Left ventricle myocardium inferior (tissue), 1 donor: ENCODE data around the gene LRRC26. TPM values are rescaled to one million over a fixed set of nuclear protein-coding genes. Genes with fewer than 3 reads are reported as not detected.

ENCODE experiments used
- DNase-seq: peaks from one replicate; pipeline ENCODE4 v3.0.0-alpha.2; 2020
- H3K27ac ChIP-seq: fragments of 200-600 bp; replicated peaks from 2 replicates; pipeline ENCODE4 v1.8.0; 2021
- H3K27me3 ChIP-seq: fragments of 200-600 bp; 2 replicates; pipeline ENCODE4 v1.8.0; 2021; ENCODE audit warnings: low read depth
- H3K36me3 ChIP-seq: fragments of 200-600 bp; 2 replicates; pipeline ENCODE4 v1.8.0; 2021
- H3K4me1 ChIP-seq: fragments of 200-600 bp; 2 replicates; pipeline ENCODE4 v1.8.0; 2021
- H3K4me3 ChIP-seq: fragments of 200-600 bp; 2 replicates; pipeline ENCODE4 v1.8.0; 2021; ENCODE audit warnings: mild to moderate bottlenecking, moderate library complexity
- H3K9me3 ChIP-seq: fragments of 200-600 bp; replicated peaks from 2 replicates; pipeline ENCODE4 v1.8.0; 2021
- CTCF ChIP-seq: fragments of 200-600 bp; IDR thresholded peaks from 2 replicates; pipeline ENCODE4 v1.8.0; 2021; ENCODE audit warnings: antibody characterized with exemption, mild to moderate bottlenecking, borderline replicate concordance
- intact Hi-C: fragments of 100-400 bp; cut with micrococcal nuclease; formaldehyde crosslinking; loops from one replicate; pipeline ENCODE4 v1.11.0; 2022
- total RNA-seq: library from RNA; stranded (reverse); fragmentation: NEBNext Ultra II Directional; extraction: Animal tissue kit (Norgen Biotek cat#: 25700); gene quantifications from one replicate; pipeline ENCODE4 v1.2.1, GENCODE V29; 2021
- donor health status: DM: no; HTN: yes; CAD: no; lungs with severe emphysema.

LRRC26 gene
- total RNA-seq, 1 donor from 2014 or later = not detected

DNA sequence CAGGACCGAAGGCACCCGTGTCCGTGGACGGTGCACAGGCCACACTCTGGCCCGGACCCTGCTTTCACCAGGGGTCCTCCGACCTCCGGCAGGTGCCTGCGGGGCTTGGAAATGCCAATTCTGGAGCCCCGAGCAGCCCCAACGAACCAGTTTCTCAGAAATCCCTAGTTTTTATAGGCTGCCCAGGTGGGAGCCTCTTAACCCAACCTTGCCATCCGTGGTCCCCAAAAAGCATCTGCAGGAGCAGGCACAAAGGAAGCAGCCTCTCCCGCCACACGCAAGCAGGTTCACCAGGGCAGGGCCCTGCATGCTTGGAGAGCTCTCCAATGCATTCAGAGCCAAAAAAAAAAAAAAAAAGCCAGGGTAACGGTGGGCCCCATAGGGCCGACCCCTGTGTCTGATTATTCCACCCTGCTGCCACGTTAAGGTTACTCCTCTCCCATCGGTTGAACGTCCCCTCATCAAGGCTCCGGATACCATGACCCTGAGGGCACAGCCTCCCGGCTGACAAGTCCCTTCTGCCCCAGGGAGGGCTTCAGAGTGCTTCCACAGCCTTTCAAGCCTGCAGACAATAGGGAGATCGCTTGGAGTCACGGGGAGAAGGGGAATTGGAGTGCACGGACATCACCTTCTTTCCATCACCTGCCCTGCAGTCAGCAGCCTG is 31.5 kb upstream of the LRRC26 start:
- H3K36me3 ChIP-seq = no peaks in the 10 kb centered on the region
- no peaks in the 10 kb centered on the region for H3K27me3 ChIP-seq
- peaks cover 89% of the 10 kb centered on the region for H3K4me1 ChIP-seq
- peak overlapping the region; percentile 98 for H3K27ac ChIP-seq
- H3K4me3 ChIP-seq = peak overlapping the region; percentile 83
- intact Hi-C loops = no loop called here
- TF ChIP-seq CTCF = no peak
- H3K9me3 ChIP-seq = no peaks in the 10 kb centered on the region
- no peak for DNase-seq

- TF ChIP-seq CTCF = no peak
- Histone ChIP-seq H3K27me3 (no peaks in the 10 kb centered on the region), H3K4me3 (peak within 1 kb of the TSS; percentile 83), H3K9me3 (no peaks in the 10 kb centered on the region), H3K36me3 (no peaks in the 10 kb centered on the region), H3K4me1 (peaks cover 89% of the 10 kb centered on the region), H3K27ac (peak within 1 kb of the TSS; percentile 98)
- intact Hi-C loops = no loop called here
- peak; percentile 100 for DNase-seq
These were observed 30.7 kb upstream of the LRRC26 start, which contains the start of gene TPRN for GRCh38 chr9:137200311-137201204. Gene TPRN, minus strand, starts transcription at chr9:137200741. Its CDS starts 30 bp downstream, at chr9:137200711.

GRCh38 chr9:137199411-137200121 is 29.7 kb upstream of the LRRC26 start:
- no peaks in the 10 kb centered on the region for H3K36me3 ChIP-seq
- H3K4me3 ChIP-seq = peak overlapping the region; percentile 83
- no peak for DNase-seq
- peaks cover 91% of the 10 kb centered on the region for H3K4me1 ChIP-seq
- no peak for TF ChIP-seq CTCF
- no peaks in the 10 kb centered on the region for H3K27me3 ChIP-seq
- intact Hi-C loops = no loop called here
- H3K27ac ChIP-seq = peak overlapping the region; percentile 92
- no peaks in the 10 kb centered on the region for H3K9me3 ChIP-seq

- Histone ChIP-seq H3K9me3 (no peaks in the 10 kb centered on the region), H3K4me1 (peaks cover 91% of the 10 kb centered on the region), H3K27me3 (no peaks in the 10 kb centered on the region), H3K36me3 (no peaks in the 10 kb centered on the region), H3K4me3 (peak overlapping the region; percentile 83), H3K27ac (peak overlapping the region; percentile 92)
- TF ChIP-seq CTCF = no peak
- intact Hi-C loops = no loop called here
- DNase-seq = no peak
These were observed 29.0 kb upstream of the LRRC26 start for GRCh38 chr9:137198902-137199283.
